Ishikawa (cell line): ENCODE results near the gene IFNGR2.

Source experiments
- CEBPB ChIP-seq: IDR thresholded peaks from 2 replicates; pipeline ENCODE4 v1.6.1; 2012
- CREB1 ChIP-seq: IDR thresholded peaks from 2 replicates; pipeline ENCODE4 v1.6.1; 2012; ENCODE audit warnings: low read depth
- EGR1 ChIP-seq: IDR thresholded peaks from 2 replicates; pipeline ENCODE4 v1.6.1; 2012
- EP300 ChIP-seq: IDR thresholded peaks from 2 replicates; pipeline ENCODE4 v1.6.1; 2012; ENCODE audit warnings: borderline replicate concordance
- FOXM1 ChIP-seq: IDR thresholded peaks from 2 replicates; pipeline ENCODE4 v1.6.1; 2012; ENCODE audit warnings: low read depth, borderline replicate concordance
- MAX ChIP-seq: IDR thresholded peaks from 2 replicates; pipeline ENCODE4 v1.6.1; 2012
- NFIC ChIP-seq: IDR thresholded peaks from 2 replicates; pipeline ENCODE4 v1.6.1; 2012
- RAD21 ChIP-seq: IDR thresholded peaks from 2 replicates; pipeline ENCODE4 v1.6.1; 2012; ENCODE audit warnings: low read depth
- REST ChIP-seq: IDR thresholded peaks from 2 replicates; pipeline ENCODE4 v1.6.1; 2012; ENCODE audit warnings: low read depth, mild to moderate bottlenecking
- TAF1 ChIP-seq: IDR thresholded peaks from 2 replicates; pipeline ENCODE4 v1.6.1; 2012; ENCODE audit warnings: low read depth, mild to moderate bottlenecking
- TCF12 ChIP-seq: IDR thresholded peaks from 2 replicates; pipeline ENCODE4 v1.6.1; 2012; ENCODE audit warnings: low read depth
- TEAD4 ChIP-seq: IDR thresholded peaks from 2 replicates; pipeline ENCODE4 v1.6.1; 2012
- USF1 ChIP-seq: IDR thresholded peaks from 2 replicates; pipeline ENCODE4 v1.6.1; 2012
- YY1 ChIP-seq: IDR thresholded peaks from 2 replicates; pipeline ENCODE4 v1.6.1; 2012; ENCODE audit warnings: low read depth
- ZBTB7A ChIP-seq: IDR thresholded peaks from 2 replicates; pipeline ENCODE4 v1.6.1; 2012; ENCODE audit warnings: low read depth

Gene IFNGR2

GRCh38 chr21:33394260-33394659, 9.0 kb upstream of the IFNGR2 start:
- TF ChIP-seq EP300 (no peak), RAD21 (no peak), ZBTB7A (no peak), USF1 (no peak), CEBPB (no peak), YY1 (no peak), MAX (no peak), EGR1 (no peak), FOXM1 (no peak), NFIC (no peak), TAF1 (no peak), TCF12 (no peak), CREB1 (no peak), REST (no peak), TEAD4 (no peak)

GRCh38 chr21:33395891-33396331, 7.3 kb upstream of the IFNGR2 start:
- no peak for TF ChIP-seq FOXM1
- TF ChIP-seq TEAD4, result no peak
- no peak for TF ChIP-seq ZBTB7A
- TF ChIP-seq NFIC, result no peak
- TF ChIP-seq MAX, result no peak
- no peak for TF ChIP-seq EGR1
- TF ChIP-seq TCF12, result no peak
- TF ChIP-seq YY1, result no peak
- no peak for TF ChIP-seq REST
- no peak for TF ChIP-seq TAF1
- TF ChIP-seq USF1, result no peak
- TF ChIP-seq CEBPB, result no peak
- TF ChIP-seq EP300, result no peak
- TF ChIP-seq RAD21, result no peak
- TF ChIP-seq CREB1, result no peak

GRCh38 chr21:33396436-33396835, 6.8 kb upstream of the IFNGR2 start:
- TF ChIP-seq EP300 (no peak), TCF12 (no peak), ZBTB7A (no peak), CREB1 (no peak), TAF1 (no peak), EGR1 (no peak), YY1 (no peak)

GRCh38 chr21:33396951-33397350, 6.3 kb upstream of the IFNGR2 start:
- TF ChIP-seq YY1 (no peak), USF1 (no peak), NFIC (no peak), TEAD4 (no peak), FOXM1 (no peak)

GRCh38 chr21:33397717-33398116, 5.5 kb upstream of the IFNGR2 start:
- TF ChIP-seq EGR1 (no peak), CEBPB (no peak), USF1 (no peak)

GRCh38 chr21:33398361-33398760, 4.9 kb upstream of the IFNGR2 start:
- no peak for TF ChIP-seq NFIC
